GM23248 (cell line): Measurements from ENCODE around the gene NPAT.

Experiments
- EZH2 ChIP-seq: fragments of 200-600 bp; sonication (generic); IDR thresholded peaks from 2 replicates; pipeline ENCODE4 v1.6.1; 2018; ENCODE audit warnings: antibody characterized with exemption, mild to moderate bottlenecking; ENCODE audit not compliant: insufficient read depth, poor library complexity, severe bottlenecking
- EZH2phosphoT487 ChIP-seq: fragments of 200-600 bp; sonication (generic); IDR thresholded peaks from 2 replicates; pipeline ENCODE4 v1.6.1; 2018; ENCODE audit warnings: antibody characterized with exemption, moderate library complexity, mild to moderate bottlenecking, low read depth; ENCODE audit not compliant: insufficient read depth

DNA sequence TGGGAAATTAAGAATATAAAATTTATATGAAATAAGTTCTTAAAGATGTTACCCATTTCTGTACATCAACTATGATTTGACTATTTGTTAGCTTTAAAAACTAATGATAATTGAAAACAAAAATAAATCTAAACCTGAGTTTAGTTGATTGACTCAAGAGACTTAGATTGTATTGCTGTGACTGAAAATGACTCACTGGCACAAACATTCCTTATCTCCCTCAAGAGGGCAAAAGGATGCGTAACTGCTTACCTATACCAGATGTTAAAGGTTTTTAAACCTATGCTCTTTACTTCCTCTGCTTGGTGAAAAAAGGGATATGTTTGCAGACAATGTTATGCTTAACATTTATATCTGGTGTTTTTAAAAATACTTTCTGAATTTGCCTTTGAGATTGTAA lies 30.7 kb upstream of the NPAT start:
- TF ChIP-seq EZH2phosphoT487 (no peak), EZH2 (no peak)
